ENCODE measurements around the gene GCK.
"Not testable (repeated sequence)": the region's sequence is repeated elsewhere in the genome, so short reads cannot be mapped to it uniquely, and the experiment has no call there.

The GCK gene

GRCh38 chr7:44200699-44201461 lies 11.6 kb upstream of the GCK start, which contains the start of gene YKT6:
Gene YKT6, plus strand, starts transcription at chr7:44200978. Its CDS starts 158 bp downstream, at chr7:44201136.
- peak; percentile 92 for DNase-seq

DNA sequence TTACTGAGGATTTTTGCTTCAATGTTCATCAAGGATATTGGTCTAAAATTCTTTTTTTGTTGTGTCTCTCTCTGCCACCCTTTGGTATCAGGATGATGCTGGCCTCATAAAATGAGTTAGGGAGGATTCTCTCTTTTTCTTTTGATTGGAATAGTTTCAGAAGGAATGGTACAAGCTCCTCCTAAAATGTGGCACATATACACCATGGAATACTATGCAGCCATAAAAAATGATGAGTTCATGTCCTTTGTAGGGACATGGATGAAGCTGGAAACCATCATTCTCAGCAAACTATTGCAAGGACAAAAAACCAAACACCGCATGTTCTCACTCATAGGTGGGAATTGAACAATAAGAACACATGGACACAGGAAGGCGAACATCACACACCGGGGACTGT lies 10.9 kb upstream of the GCK start:
- DNase-seq, result not testable (repeated sequence)

GRCh38 chr7:44197474-44197873 lies 8.2 kb upstream of the GCK start:
- DNase-seq, result no peak

GRCh38 chr7:44196450-44196872 lies 7.2 kb upstream of the GCK start:
- DNase-seq, result no peak

DNA sequence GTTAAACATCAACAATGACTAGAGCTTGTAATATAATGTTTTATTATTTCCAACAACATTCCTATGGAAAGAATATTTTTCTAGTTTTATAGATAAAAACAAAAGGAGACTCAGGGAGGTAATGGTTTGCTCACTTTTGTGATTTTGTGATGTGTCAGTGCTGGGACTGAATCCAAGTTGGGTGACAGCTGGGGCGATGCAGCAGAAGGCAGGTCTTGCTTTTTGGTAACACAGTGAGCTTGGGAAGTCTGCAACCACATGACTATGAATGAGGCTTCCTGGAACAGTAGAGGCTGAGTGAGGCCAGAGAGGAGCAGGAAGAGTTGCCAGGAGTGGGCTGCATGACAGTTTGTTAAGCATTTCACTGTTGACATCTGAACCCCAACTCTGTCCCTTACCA lies 6.7 kb upstream of the GCK start:
- DNase-seq, result no peak

DNA sequence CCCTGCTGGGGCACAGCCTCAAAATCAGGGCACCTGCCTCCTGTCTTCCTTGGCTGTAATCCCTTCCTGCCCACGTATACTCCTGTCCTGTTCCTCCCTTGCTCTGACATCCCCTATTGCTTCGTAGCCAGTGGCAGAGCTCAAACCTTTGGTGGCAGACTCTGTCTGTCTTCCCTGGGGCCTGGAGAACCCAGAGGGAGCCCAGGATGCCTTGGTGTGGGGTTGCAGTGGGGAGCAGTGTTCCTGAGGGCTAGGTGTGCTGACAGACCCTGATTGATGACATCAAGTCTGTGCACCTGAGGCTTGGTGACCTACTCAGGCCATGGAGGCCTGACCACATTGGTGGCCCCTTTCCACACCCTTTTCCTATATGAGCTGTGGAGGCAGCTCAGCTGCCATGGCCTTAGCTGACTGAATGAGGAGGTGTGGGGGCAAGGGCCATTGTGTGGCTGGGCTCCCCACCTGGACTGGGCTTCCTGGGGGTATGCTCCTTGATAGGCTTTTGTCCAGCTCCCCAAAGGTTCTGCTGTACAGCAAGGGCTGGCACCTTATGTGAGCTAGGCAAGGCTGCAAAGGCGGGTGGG lies 5.4 kb upstream of the GCK start:
- DNase-seq, result no peak

- DNase-seq, result no peak
Observed at GRCh38 chr7:44194069-44194468, 4.8 kb upstream of the GCK start.

- DNase-seq, result no peak
Observed at GRCh38 chr7:44193011-44193802, 4.0 kb upstream of the GCK start.

DNA sequence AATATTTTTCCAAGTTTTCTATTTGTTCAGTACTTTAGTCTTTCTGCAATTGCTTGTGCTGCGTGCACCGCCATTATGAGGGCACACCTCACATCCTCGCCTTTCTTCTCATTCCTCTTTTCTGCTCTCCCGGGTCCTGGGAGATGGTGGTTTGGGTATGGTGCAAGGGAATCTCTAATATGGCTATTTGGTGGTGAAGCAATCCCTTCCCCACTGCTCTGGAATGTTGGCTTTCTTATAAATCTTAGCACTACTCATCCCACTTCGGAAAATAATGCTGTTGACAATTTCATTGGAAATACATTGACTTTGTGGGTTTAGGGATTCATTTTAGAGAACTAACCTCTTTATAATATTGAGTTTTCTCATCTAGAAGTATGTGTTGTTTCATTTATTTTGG lies 1.9 kb upstream of the GCK start:
- DNase-seq, result no peak

GRCh38 chr7:44189993-44190872 lies 994 bp upstream of the GCK start:
- DNase-seq, result no peak

DNA sequence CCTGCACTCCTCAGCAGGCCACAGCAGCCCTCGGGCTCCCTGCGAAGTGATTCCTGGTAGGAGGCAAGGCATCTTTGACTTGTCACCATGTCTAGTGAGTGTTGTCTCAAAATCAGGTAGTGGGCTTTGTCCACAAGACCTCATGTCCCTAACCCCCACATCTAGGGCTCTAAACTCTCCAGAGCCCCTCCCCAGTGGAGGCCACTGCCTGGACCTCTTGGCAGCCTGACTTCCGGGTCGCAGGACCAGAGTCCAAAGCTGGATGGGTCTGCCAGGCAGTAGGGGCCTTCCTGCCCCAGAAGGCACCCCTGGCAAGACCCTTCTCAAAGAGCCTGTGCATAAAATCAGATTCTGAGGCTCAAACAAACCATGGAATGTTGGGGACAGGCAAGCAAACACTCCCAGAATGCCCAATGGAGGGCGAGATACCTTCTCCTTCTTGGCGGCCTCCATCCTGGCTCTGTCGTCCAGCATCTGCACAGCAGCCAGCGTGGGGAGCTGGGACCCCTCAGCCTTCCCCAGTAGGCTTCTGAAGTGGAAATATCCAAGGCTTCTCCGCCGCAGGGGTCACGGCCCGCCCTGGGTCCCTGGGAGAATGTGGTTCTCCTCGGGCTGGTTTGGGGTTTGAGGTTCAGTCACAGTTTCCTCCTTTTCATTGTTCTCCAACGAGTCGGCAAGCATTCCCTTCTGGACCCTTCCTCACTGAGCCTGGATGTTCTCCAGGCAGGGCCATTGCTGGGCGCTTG lies 586 bp downstream of the GCK start:
- no peak for DNase-seq

- DNase-seq, result no peak
Observed at GRCh38 chr7:44187636-44188416, 1.4 kb downstream of the GCK start.

- no peak for DNase-seq
Observed at GRCh38 chr7:44186736-44187135, 2.5 kb downstream of the GCK start.

DNA sequence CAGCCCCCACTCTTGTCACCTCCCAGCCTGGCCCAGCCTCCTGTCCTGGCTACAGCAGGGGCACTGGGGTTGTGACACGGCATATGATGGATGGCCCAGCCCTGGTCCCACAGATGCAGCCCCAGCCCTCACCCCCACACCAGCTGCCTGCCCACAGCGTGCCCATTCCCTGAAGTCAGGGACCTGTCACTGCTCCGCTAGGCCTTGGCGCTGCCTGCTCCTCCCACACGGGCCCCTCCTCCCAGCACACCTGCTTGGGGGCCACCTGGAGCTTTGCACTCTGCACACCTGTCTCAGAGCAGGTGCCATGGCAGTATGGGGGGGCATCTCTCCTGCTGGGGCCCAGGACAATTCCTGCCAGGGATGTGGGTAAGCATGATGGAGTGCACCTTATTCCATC lies 3.5 kb downstream of the GCK start:
- no peak for DNase-seq

DNA sequence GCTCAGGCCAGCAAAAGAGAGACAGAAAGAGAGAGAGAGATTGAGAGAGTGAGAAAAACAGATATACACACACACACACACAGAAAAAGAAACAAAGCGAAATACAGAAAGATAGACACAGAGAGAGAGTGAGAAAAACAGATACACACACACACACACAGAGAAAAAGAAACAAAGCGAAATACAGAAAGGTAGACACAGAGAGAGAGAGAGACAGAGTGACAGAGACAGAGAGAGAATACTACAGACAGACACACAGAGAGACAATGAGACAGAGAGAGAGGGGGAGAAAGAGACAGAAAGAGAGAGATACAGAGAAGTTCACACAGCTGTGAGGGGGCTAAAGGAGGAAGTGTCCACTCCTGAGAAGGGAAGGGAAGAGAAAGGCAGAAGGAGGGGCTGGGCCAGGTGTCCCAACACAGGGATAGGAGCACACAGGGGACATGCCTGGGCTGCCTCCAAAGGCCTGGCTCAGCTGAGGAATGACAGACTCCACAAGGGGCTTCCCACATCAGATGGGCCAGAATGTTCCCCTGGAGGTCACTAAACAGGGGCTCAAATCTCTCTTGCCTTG lies 4.3 kb downstream of the GCK start:
- no peak for DNase-seq

GRCh38 chr7:44184206-44184872 lies 4.9 kb downstream of the GCK start:
- DNase-seq, result peak; percentile 49

- peak; percentile 61 for DNase-seq
Observed at GRCh38 chr7:44183386-44183785, 5.9 kb downstream of the GCK start.

- DNase-seq, result no peak
Observed at GRCh38 chr7:44182827-44183226, 6.4 kb downstream of the GCK start.

GRCh38 chr7:44180631-44181030 lies 8.6 kb downstream of the GCK start:
- no peak for DNase-seq

DNA sequence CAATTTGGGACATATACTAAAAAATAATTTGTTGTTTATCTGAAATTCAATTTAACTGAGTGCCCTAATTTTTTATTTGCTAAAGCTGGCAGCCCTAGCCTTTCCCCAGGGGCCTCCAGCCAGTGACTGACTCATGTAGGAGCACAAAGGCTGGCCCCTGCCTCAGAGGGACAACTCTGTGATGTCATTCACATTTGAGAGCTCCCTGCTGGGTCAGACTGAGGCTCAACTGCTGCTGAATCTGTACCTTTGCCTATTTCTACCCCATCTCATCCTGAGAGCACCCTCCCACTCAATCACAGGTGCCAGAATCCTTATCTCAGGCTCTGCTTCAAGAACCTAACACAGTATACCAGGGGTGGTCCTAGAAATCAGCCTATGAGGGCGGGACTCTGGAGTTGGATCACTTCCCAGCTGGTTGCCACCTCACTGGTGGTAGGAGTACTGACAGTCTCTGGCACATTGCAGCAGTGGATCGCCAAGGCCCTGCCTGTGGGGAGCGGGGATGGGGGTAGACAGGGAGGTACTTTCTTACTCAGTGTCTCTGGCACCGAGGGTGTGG lies 11.6 kb downstream of the GCK start:
- DNase-seq, result no peak

Data from left hindlimb (tissue), 1 donor.